ENCODE data around the gene ITGA5.

Gene ITGA5

DNA sequence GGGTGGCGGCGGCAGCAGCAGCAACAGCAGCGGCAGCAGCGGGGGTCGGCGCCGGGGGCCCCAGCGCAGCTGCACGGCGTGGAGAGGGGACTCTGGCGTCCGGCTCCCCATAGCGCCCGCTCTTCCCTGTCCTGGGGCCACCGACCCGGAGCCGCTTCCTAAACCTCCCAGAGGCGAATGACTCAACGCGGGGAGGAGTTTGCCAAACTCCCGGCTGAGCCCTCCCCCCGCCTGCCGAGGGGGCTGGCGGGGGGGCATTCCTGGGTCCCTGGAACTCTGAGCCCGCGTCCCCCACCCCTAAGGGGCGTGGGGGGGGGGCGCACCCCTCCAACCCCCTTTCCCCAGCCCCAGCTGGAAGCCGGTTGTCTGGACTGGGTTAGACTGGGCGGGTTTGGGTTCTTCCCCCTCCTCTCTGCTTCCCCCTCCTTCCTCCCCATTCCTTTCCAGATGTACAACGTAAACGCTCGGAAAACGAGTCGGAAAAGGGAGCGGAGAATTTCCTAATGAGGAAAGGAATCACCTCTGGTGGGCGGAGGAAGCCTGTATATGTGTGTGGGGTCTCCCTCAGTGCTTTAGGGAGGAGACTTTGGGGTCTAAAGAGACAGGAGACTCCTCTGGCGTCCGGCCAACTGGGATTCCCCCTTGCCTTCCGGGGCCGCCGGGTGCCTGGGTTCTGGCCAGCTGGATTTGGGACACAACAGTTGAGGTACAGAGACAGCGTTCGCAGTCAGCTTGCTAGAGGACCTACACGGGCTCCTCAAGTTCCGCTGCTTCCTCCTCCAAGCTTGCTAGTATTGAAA is at the start of gene ITGA5:
TSS of gene ITGA5 (minus strand) at position 179 of the 800 bp plus-strand sequence. CDS start at position 111, 68 bp downstream.
- DNase-seq = no peak

DNA sequence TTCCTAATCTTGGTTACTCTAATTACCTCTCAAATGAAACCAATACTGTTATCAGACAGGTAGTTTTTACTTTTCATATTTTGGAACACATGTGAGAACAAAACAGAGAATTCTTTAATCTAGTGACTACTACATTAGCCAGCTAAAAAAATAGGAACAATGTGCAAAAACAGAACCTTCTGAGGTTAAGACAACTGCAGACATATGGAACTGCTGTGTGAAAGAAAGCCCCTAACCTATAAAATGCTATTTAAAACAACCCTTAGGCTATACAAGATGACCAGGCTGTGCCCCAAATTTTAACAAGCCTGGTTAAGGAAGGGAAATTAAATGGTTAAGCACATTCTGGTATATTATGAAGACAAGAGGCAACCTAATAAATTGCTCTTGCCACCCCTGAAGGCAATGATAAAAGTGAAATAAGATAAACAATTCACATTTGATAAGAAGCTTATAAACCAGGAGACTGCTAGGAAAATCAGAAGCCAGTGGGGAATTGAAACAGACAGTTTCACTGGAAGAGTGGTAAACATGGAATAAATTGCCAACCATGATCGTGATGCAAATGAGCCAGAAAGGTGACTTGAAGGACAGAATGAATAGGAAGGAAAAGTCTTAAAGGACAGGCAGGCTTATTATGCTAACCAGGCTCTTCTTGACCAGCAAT is 46.9 kb upstream of the ITGA5 start:
- DNase-seq = no peak

DNA sequence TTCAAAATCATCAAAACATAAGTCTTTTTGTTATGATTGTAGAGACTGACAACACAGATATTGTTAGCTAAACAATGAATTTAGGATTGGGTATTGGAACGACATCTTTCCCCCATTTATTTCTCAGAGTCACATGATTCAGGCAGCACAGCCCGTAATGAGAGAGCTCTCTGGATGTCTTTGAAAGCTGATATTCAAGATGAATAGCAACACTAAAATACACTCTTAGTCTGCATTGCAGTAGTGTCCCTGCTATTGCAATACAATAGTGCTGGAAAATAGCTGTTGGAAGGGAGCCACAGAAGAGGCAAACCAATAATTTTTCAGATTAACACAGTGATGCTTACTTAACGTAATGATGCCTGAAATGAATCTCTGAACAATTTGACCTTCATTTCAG is 44.4 kb upstream of the ITGA5 start:
- DNase-seq = no peak

DNA sequence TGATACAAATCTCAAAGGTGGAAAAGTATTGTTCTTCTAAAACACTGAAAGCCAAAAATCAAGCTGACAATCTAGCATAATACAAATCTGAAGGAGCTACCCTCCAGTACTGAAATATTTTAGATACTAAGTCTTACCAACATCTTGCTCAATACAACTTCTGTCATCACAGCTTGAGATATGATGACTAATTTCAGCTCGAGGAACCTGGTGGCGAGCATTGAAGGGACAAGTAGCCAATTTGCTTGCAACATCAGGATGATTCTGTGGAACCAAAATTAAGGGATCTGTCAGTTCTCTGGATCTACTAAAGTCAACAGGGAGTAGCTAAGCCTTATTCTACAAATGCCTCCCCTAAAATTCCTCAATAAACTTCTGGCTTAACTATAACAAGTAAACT is 44.0 kb upstream of the ITGA5 start:
- DNase-seq = no peak

DNA sequence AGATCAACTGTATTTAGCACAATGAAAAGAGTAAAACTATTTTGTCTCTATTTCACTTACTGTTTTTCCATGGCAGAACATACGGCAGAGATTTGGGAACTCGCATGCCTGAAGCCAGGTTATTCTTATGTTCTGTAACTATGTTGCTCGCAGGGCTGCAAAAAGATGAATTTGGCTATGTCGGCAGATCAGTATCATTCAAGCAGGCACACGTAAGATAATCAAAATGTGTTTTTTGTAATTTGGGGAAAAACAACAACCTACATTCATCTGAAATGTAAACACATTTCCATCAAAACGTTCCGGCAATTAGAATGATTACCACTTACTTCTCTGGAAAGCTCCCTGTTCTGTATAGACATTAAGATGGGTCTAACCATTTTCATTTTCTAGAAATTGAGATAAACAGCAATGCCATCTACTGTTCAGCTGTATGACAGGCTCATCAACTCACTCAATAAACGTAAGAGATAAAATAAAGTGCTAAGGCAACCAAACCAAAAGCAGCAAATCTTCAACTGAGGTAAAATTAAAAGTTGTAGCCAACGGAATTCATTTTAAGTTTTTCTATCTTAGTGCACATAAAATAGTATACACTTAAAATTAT is 41.4 kb upstream of the ITGA5 start:
- DNase-seq = no peak

DNA sequence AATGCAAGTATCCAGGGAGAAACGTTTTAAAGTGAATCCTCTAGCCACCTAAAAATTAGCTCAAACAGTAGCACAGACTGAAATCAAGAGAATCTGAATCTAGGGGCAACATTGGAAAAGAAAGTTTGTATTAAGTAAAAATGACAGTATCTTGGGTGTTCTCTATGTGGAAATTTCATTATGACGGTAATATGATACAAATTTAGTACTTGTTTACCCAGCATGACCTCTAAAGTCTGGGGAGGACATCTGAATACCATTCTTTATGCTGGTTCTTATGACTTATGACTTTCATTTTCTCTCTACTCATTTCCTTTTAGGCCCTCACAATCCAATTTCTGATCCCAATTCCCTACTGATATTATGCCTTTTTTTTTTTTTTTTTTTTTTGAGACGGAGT is 40.3 kb upstream of the ITGA5 start:
- no peak for DNase-seq

DNA sequence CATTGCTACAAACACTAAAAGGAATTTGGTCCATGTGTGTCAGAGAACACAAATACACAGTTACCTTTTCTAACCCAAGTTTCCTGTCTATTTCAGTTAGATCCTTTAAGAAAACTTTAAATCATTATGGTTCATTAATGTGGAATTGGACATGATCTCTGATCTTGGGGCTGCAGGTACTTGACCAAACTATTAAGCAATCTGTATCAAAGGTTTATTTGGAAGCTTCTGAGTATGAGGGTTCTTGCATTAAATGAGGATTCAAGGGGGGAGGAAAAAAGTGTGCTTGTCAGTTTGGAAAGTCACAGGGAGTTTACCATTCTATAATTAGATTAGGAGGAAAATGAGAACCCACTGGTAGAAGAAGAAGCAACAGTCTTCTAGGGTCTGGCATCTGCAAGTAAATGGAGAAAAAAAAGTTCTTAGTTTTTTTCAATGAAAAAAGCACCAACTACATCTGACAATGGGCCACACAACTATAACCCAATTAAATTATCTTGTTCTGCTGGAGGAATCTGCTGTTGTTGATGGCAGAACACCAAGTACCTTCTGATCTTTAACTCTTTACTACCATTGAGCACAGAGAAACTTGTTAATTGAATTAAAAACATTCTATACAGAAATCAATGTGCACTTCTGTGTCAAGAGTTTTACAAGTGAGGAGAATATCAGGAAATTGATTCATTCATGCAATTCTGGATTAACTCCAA is 36.8 kb upstream of the ITGA5 start:
- DNase-seq = no peak

DNA sequence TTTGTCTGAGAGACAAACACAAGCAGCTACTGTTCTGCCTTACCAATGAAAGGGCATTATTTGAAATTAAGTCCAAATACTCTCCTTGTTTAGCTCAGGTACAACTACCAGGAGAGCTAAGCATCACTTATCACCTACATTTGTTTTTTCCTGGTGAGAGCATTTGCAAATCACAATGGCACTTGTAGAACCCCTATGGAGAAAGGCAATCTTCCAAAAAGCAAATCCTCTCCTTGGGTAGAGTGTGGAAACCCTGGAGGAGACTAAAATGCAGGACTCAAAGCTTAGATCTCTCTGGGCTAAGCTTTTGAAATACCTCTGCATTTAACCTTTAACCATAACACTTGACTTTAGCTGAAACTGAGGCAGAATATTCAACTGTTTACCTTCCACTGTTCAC is 33.6 kb upstream of the ITGA5 start:
- DNase-seq = no peak

DNA sequence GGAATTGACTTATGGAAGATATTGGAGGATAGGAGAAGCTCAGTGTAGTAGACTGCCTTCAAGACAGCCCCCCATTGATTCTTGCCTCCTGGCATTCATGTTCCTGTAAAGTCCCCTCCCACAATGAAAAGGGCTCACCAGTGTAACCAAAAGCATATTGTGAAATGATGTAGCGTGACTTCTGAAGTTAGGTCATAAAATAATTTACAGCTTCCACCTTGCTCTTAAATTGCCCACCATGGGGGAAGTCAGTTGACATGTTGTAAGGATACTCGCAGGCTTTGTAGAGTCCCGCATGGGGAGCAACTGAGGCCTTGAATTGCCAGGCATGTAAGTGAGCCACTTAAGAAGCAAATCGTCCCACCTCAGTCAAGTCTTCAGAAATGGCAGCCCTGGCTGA is 29.3 kb upstream of the ITGA5 start:
- no peak for DNase-seq

DNA sequence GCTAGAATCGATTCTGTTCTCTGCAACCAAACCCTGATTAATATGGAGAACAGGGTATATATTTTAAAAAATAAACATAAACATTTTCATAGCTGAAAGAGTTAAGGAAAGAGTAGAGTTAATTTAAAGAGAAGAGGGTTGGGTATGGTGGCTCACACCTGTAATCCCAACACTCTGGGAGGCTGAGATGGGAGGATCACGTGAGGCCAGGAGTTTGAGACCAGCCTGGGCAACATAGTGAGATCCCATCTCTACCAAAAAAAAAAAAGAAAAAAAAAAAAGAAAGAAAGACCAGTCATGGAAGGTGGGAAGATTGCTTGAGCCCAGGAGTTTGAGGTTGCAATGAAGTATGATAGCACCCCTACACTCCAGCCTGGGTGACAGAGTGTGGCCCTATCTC is 28.9 kb upstream of the ITGA5 start:
- DNase-seq = no peak

DNA sequence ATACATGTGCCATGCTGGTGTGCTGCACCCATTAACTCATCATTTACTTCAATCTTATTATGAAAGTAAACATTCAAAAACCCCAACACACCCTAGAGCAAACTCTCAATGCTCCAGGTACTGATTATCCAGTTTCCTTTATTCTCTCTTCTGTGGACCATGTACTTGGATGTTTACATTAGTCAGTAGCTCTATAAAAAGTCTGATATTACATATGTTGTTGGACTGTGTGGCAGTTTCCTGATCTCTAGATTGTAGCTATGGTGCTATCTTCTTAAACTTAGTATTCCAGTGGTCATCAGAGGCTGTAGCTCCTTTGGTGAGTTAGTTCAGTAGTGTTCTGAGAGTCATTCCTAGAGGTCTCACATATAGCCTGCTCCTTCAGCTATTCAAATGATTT is 25.1 kb upstream of the ITGA5 start:
- no peak for DNase-seq

DNA sequence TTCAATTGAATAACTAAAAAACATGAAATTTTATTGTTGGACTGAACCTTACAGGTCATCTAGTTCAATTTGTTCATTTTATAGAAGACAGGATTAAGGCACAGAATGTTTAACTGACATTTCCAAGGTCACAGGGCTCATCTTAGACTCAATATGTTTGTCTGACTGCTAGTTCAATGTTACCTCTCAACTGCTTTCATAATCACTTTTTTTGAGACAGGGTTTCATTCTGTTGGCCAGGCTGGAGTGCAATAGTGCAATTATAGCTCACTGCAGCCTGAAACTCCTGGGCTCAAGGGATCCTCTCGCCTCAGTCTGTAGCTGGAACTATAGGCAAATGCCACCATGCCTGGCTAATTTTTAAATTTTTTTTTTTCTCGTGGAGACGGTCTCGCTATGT is 24.4 kb upstream of the ITGA5 start:
- no peak for DNase-seq

DNA sequence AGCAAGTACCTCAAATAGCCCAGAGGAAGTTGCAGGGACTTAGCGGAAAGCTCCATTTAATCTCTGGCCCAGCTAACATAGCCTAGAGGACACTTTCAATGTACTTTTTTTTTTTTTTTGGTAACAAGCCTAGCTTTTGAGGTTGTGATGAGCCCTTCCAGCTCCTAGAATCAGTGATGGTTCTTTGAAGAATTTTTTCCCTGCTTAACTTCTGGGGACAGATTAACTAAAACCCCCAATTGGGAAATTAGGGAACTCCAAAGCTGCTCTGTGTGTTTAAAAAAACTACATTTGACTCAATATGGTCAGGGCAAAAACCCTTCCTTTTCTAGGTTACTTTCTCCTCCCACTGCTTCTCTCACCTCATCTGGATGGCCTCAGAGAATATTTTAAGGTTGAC is 23.9 kb upstream of the ITGA5 start:
- no peak for DNase-seq

DNA sequence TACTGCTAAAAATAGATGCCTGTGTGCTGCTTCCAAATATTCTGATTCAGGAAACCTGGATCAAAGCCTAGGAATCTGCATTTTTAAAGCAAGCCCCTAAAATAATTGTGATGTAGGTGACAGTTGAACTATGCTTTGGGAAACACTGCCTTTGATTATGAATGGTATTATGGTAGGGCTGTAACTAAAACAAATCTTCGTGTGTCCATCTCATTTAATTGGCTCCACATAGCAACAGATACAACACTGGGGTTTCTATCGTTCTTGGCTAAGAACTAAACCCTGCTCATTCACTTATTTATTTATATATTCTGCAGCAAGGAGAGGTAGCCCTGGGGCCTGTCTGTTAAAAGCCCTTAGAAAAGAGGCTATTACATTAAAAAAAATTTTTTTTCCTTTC is 23.0 kb upstream of the ITGA5 start:
- no peak for DNase-seq

DNA sequence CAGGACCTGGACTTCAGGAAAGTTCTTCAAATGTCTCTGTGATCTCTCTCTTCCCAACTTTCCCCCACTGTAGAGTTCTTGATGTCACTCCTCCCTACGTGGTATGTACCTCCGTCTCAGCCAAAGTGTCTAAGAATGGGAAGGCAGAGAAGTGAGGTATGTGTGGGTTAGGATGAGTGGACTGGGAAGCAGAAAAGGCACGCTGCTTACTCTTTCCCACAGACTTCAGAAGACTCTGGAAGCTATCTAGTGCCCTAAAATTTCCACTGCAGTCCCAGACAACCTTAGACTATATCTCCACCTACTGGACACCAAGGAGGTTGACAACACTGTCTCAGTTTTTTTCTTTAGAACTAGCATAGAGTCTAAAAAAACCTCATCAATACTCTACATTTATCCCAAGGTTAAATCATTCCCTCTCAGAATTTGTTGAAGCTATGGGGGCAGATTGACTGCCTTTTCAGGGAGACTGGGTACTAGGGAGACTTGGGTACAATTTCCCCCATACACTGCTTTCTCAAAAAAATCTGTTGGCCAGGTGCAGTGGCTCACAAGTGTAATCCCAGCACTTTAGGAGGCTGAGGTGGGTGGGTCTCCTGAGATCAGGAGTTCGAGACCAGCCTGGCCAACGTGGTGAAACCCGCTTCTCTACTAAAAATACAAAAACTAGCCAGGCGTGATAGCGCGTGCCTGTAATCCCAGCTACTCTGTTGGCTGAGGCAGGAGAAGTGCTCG is 20.6 kb upstream of the ITGA5 start:
- no peak for DNase-seq

DNA sequence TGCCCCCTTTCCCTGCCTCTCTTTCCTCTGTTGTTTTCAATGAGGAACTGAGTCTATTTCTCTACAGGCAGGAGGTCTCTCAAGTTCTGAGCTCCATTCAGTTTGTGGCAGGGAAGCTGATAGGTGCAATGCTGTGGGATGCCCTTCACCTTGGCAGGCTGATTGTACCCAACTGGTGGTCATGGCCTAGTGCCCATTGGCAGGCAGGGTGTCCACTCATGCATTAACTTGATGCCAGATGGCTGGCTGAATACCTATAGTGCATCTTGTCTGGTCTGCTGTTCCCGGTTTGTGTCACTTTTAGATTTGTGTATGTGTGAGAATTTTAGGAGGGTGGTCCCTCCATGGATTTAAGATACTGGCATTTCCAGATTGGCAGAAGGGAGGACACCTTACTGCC is 20.0 kb upstream of the ITGA5 start:
- DNase-seq = no peak

DNA sequence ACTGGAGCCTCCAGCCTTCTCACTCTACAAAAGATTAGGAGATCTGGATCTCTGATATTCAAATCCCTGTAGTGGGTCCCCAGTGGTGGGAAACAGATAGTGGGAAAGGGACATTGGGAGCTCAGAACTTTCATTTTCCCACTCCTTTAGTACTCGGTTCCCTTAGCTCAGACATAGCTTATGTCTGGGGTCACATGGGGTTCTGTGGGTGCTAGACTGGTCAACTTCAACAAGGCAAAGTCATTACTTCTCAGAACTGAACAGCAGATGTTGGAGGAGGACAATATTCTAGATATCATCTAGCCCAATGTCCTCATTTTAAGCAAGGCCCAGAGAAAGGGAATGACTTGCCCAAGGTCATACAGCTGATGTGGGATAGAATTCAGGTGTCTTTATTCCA is 19.5 kb upstream of the ITGA5 start:
- DNase-seq = no peak

DNA sequence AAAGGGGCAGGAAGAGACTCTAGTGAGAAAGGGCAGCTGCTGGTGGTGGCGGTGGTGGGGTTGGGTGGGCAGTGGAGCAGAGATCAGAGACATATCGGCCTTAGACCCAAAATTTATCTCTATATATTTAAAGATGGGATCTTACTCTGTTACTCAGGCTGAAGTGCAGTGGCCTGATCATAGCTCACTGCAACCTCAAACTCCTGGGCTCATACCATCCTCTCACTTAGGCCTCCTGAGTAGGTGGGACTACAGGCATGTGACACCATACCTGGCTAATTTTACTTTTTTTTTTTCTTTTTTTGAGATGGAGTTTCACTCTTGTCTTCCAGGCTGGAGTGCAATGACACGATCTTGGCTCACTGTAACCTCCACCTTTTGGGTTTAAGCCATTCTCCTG is 18.6 kb upstream of the ITGA5 start:
- DNase-seq = no peak

DNA sequence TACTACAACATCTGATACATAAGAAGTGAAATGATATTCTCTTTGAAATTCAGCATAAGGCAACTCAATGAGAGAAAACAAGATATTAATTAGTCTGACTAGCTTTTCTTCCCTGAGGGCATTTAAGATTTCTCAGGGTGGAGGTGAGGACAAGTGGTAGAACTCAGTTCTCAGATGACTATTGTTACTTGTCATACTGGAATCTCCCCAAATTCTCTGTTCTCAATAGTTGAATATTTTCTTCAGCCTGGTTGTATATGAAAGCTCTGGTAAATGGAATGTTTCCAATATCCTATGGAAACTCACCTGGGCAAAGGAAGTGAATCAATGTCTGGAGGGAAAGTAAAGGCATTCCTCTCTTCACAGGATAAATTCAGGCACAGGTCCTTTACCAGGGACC is 18.2 kb upstream of the ITGA5 start:
- no peak for DNase-seq

DNA sequence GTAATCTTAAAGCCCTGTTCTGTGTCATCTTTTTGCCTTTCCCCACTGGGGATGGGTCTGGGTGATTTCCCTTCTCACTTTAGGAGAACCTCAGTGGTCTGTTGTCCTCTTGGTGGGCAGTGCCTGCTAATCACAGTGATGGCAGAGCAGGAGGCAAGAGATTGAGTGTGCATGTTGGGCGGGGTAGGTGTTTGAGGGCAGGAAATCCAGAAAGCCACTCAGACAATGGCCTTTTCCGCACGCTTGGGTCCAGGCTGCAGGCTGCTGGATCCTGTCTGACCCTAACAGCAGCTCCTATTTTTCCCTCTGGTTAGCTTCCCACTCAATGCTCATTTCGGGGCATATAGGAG is 13.7 kb upstream of the ITGA5 start:
- DNase-seq = no peak

DNA sequence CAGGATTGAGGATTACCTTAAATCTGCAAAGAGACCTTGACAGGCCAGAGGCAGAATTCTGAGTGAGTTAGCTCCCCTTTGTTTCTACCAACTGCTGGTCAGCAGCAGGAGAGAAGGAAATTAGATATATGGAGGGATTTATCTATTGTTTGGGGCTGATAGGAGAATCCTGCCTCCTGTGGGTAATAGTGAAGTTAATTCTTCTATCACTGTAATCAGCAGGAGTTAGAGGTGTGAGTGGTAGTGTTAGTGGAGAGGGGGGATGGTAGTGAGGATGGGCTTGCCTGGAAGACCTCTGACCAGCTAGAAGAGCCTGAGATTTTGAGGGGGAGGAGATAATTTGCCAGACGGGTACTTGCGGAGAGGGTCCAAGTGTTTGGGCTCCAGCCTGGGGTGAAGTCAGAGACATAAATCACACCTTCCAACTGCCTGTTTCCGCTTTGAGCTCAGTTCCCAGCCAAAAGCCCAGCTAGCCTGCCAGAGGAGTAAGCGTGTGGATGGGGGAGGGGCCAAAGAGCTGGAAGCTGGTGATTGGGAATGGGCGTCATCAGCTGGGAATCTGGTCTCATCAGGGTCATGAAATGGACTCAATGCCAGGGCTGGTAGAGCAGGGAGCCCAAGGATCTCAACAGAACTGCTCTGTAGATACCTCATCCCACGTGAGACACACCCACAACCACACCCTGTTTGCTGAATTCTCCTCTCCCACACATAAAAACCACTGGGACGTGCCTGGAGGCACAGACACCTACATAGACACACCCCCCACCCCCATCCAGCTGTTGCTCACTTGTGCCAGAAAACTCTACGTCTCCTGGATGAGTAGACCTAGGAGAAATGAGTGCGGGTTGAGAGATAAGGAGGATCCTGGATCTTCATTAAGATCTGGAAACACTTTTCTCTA is 13.1 kb upstream of the ITGA5 start:
- DNase-seq = no peak

DNA sequence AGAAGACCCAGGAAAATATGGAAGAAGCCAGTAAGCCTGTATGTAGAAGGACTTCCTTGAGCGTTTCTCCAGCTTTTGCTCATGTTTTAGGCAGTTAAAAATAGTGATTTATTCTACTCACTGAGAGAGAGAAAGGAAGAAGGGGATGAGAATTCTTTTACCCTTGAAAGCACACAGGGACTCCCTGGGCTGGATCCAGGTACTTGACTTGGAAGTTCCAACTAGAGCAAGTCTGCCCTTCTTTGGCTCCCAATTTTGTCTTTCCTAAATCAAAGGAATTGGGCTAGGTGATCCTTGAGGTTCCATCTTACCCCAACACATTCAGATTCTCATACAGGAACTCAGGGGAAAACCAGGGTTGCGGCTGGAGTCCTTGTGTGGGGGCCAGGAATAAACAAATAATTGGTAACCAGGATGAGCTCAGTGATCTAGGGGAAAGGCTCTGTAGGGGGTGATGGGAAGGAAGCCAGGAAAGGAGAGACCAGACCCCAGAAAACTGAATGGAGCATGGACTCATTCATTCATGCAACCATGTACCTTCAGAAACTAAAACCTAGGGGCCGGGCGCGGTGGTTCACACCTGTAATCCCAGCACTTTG is 11.5 kb upstream of the ITGA5 start:
- no peak for DNase-seq
